HepG2 (cell line): ENCODE results near the gene NCBP3. TPM values are rescaled to one million over a fixed set of nuclear protein-coding genes. Genes with fewer than 3 reads are reported as not detected.

Experiments
- ATAC-seq: fragments of 200-7000 bp; cut with Tn5 transposase; 3 replicates; pipeline ENCODE4 v1.9.1; 2020; ENCODE audit warnings: mild to moderate bottlenecking, moderate library complexity
- BruUV-seq: library from RNA; stranded (reverse); fragments of 400-500 nt; replicated peaks from 2 replicates; lab custom pipeline; 2021; lab: Mats Ljungman, UMichigan
- CTCF ChIA-PET: fragments of 300-600 bp; formaldehyde crosslinking; extraction: SDS; loops from one replicate; lab custom pipeline; 2021; ENCODE audit warnings: low total read pairs, inconsistent platforms, low intra/inter-chr PET ratio; lab: Yijun Ruan, JAX
- POLR2A ChIA-PET: fragments of 350-600 bp; sonication (Branson Sonifier 250); formaldehyde crosslinking; loops from one replicate; lab custom pipeline; 2020; ENCODE audit warnings: antibody characterized with exemption, inconsistent platforms; lab: Yijun Ruan, JAX
- DNase-seq: peaks from one replicate; pipeline ENCODE4 v3.0.0-alpha.2; 2015; ENCODE audit warnings: low spot score
- FAIRE-seq: peaks from 3 replicates; lab custom pipeline; 2011; peaks lifted over from hg19 to GRCh38; lab: Jason Lieb, UNC
- H2AFZ ChIP-seq: one replicate; pipeline ENCODE4 v1.6.1; 2011; ENCODE audit warnings: low read length, inconsistent platforms
- H3K27ac ChIP-seq: fragments of 300-600 bp; 3 replicates; pipeline ENCODE4 v1.8.0; 2011; ENCODE audit warnings: mixed run types, mild to moderate bottlenecking, mixed read lengths, low read length, inconsistent platforms; ENCODE audit not compliant: insufficient read depth; ENCODE audit errors: extremely low read length
- H3K27me3 ChIP-seq, 2 experiments: fragments of 200-600 bp in 1 of 2; 2 replicates in 1 of 2; 3 replicates in 1 of 2; pipeline versions ENCODE4 v1.6.0 to v1.8.0; 2011; ENCODE audit warnings: low read length in 2 of 2, mild to moderate bottlenecking in 2 of 2, moderate library complexity in 2 of 2, inconsistent platforms in 1 of 2; ENCODE audit not compliant: insufficient read depth in 2 of 2, control insufficient read depth in 1 of 2
- H3K36me3 ChIP-seq, 2 experiments: fragments of 200-600 bp in 1 of 2; replicated peaks in 1 of 2; 2 replicates in 1 of 2; 3 replicates in 1 of 2; pipeline versions ENCODE4 v1.5.1 to v1.8.0; 2011; ENCODE audit warnings: low read length in 2 of 2, inconsistent platforms in 1 of 2; ENCODE audit not compliant: insufficient read depth in 2 of 2, control insufficient read depth in 1 of 2
- H3K4me1 ChIP-seq: 2 replicates; pipeline ENCODE4 v1.5.1; 2012; ENCODE audit warnings: low read length, inconsistent platforms; ENCODE audit not compliant: insufficient read depth
- H3K4me2 ChIP-seq: 2 replicates; pipeline ENCODE4 v1.6.0; 2011; ENCODE audit warnings: low read depth, low read length, inconsistent platforms
- H3K4me3 ChIP-seq, 3 experiments: fragments of 200-600 bp in 1 of 3; sonication (generic), shearing (Covaris generic) in 1 of 3; replicated peaks in 1 of 3; 2 replicates each; pipeline ENCODE4 v1.5.1; 2011 to 2016; ENCODE audit warnings: low read length in 3 of 3, inconsistent platforms in 2 of 3, low read depth in 2 of 3, mild to moderate bottlenecking in 2 of 3, control low read depth in 1 of 3, mixed read lengths in 1 of 3; ENCODE audit not compliant: insufficient read depth in 1 of 3
- H3K79me2 ChIP-seq: one replicate; pipeline ENCODE4 v1.6.1; 2011; ENCODE audit warnings: low read length, inconsistent platforms; ENCODE audit not compliant: insufficient read depth
- H3K9ac ChIP-seq: 2 replicates; pipeline ENCODE4 v1.6.0; 2011; ENCODE audit warnings: mild to moderate bottlenecking, low read depth, low read length, inconsistent platforms; ENCODE audit not compliant: insufficient read depth
- H3K9me3 ChIP-seq: 2 replicates; pipeline ENCODE4 v1.5.1; 2012; ENCODE audit warnings: mild to moderate bottlenecking, low read length
- H4K20me1 ChIP-seq: 2 replicates; pipeline ENCODE4 v1.6.0; 2011; ENCODE audit warnings: inconsistent platforms, mild to moderate bottlenecking, low read length, moderate library complexity; ENCODE audit not compliant: insufficient read depth
- KLF16 ChIP-seq, 2 experiments: sonication (generic) in 1 of 2; formaldehyde crosslinking in 1 of 2; IDR thresholded peaks; 2 replicates each; pipeline versions ENCODE4 v1.6.1 to v1.8.0; 2016 to 2023; ENCODE audit warnings: missing genetic modification reagents in 2 of 2, missing compliant biosample characterization in 1 of 2
- PLRG1 ChIP-seq: fragments of 450-650 bp; conservative IDR thresholded peaks from 2 replicates; pipeline ENCODE4 v1.6.1; 2016
- ZNF24 ChIP-seq: fragments of 450-650 bp; IDR thresholded peaks from 2 replicates; pipeline ENCODE4 v1.6.1; 2017; ENCODE audit warnings: antibody characterized with exemption, mild to moderate bottlenecking
- WGBS: methylation state at CpG from one replicate; pipeline ENCODE4 v1.1.6; 2017; ENCODE audit warnings: low lambda C conversion rate; 5-methylcytosine and 5-hydroxymethylcytosine counted together
- in situ Hi-C: cut with HindIII; loops from 2 replicates; pipeline ENCODE4 v1.10.0; 2017; ENCODE audit warnings: low pct_unique_long_range_greater_than_20kb; ENCODE audit not compliant: extremely low pct_ligation_motif_present
- intact Hi-C: fragments of 100-400 bp; cut with micrococcal nuclease; formaldehyde crosslinking; loops from one replicate; pipeline ENCODE4 v1.10.0; 2022; ENCODE audit not compliant: unreplicated experiment
- polyA plus RNA-seq, 8 experiments: library from polyadenylated mRNA; depleted of rRNA in 3 of 8; stranded (reverse) in 7 of 8; unstranded in 1 of 8; fragments of >200 nt; fragmentation: Illumina TruSeq in 4 of 8; extraction: Trizol in 4 of 8; gene quantifications; 2 replicates each; pipeline versions ENCODE4 v1.2.1 to v1.2.3, GENCODE V29; 2011 to 2016; ENCODE audit warnings: low read depth in 4 of 8, missing spikeins in 1 of 8, mixed read lengths in 1 of 8; ENCODE audit not compliant: insufficient read depth in 1 of 8
- total RNA-seq, 5 experiments: library from RNA; depleted of rRNA; stranded (reverse); fragments of >200 nt; fragmentation: Illumina TruSeq; extraction: Trizol; gene quantifications; 2 replicates each; pipeline ENCODE4 v1.2.3, GENCODE V29; 2016; ENCODE audit warnings: low read depth in 1 of 5
- TF ChIP-seq, protein P1 (sequence below): sonication (generic); formaldehyde crosslinking; IDR thresholded peaks from 2 replicates; pipeline ENCODE4 v1.4.0; 2020; ENCODE audit warnings: missing genetic modification reagents

NCBP3 gene
- total and polyA plus RNA-seq, 2 of the 13 experiments (the other 11 are each of a cell fraction or from before 2014, with no cell fraction given): 19.5 to 24.8 TPM

DNA sequence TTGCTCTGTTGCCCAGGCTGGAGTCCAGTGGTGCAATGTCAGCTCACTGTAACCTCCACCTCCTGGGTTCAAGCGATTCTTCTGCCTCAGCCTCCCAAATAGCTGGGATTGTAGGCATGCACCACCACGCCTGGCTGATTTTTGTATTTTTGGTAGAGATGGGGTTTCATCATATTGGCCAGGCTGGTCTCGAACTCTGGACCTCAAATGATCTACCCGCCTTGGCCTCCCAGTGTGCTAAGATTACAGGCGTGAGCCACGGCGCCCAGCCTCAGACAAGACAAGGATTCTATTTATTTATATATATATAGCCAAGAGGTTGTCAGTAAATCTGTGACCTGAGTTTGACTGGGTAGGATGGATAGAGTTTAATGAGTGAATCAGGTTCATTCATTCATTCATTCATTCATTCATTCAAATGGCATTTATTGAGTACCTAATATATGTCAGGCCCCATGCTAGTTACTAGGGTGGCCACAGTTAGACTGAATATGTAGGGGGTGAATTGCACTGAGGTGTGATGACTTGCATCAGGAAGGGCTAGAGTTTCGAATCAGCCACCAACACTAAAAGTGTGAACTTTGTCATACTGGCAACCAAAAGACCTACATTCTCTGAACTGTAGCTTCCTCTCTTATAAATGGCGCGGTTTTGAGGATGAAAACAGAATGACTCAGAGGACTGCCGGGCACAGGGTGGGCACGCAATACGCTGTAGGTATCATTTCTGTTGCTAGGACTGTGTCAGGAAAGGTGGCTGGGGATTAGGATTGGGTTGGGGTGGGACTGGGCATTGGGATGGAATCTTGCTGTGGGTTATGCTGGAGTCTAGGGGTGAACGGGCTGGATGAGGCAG, 82.9 kb downstream of the NCBP3 start:
- CTCF ChIA-PET: no interaction called here
- intact Hi-C loops (no loop called here), in situ Hi-C loops (no loop called here)
- FAIRE-seq: no peak
- no peak for ATAC-seq
- Histone ChIP-seq H3K9ac (no peak overlapping the region), H3K4me3 (no peak overlapping the region), H3K4me1 (peaks cover 49% of the 10 kb centered on the region), H3K4me2 (no peak overlapping the region), H3K27ac (no peak overlapping the region), H4K20me1 (no peaks in the 10 kb centered on the region), H3K9me3 (peaks cover 5% of the 10 kb centered on the region; the same call in 1 of the 2 replicates), H3K36me3 (no peaks in the 10 kb centered on the region), H3K27me3 (no peaks in the 10 kb centered on the region), H3K79me2 (no peaks in the 10 kb centered on the region), H2AFZ (no peak overlapping the region)
- 87% methylated on average over 14 of the region's 14 CpGs for WGBS
- POLR2A ChIA-PET: no interaction called here
- no TSS peak for BruUV-seq
- TF ChIP-seq, protein P1, sequence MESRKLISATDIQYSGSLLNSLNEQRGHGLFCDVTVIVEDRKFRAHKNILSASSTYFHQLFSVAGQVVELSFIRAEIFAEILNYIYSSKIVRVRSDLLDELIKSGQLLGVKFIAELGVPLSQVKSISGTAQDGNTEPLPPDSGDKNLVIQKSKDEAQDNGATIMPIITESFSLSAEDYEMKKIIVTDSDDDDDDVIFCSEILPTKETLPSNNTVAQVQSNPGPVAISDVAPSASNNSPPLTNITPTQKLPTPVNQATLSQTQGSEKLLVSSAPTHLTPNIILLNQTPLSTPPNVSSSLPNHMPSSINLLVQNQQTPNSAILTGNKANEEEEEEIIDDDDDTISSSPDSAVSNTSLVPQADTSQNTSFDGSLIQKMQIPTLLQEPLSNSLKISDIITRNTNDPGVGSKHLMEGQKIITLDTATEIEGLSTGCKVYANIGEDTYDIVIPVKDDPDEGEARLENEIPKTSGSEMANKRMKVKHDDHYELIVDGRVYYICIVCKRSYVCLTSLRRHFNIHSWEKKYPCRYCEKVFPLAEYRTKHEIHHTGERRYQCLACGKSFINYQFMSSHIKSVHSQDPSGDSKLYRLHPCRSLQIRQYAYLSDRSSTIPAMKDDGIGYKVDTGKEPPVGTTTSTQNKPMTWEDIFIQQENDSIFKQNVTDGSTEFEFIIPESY (CRISPR knock-in tag): no peak
- TF ChIP-seq ZNF24: peak; percentile 86
- DNase-seq: no peak

DNA sequence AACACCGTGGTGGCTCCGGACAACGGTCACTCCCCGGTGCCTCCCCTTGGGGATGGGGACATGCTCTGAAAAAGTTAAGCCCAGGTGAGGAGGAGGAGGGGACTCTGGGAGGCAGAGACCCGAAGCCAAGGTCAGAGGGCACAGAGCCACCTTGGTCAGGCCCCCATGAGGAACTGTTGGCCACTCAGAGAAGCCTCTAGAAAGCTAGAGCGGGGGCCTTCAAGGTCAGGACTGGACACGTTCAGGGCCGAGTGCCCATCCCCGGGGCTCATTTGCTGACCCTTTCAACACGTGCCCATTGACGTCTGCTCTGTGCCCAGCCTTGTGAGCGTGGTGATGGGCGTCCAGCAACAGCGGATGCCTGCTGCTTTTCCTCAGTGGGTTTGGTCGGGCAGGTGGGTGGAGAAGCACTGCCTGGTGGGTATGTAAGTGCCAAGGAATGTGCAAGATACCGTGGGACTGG, 84.1 kb downstream of the NCBP3 start:
- Histone ChIP-seq H3K9ac (no peak overlapping the region), H2AFZ (no peak overlapping the region), H3K4me1 (peaks cover 49% of the 10 kb centered on the region), H3K9me3 (peaks cover 5% of the 10 kb centered on the region; the same call in 1 of the 2 replicates), H3K79me2 (no peaks in the 10 kb centered on the region), H3K4me3 (no peak overlapping the region), H3K27ac (no peak overlapping the region), H3K27me3 (no peaks in the 10 kb centered on the region), H3K4me2 (no peak overlapping the region; the same call in 1 of the 2 replicates), H4K20me1 (no peaks in the 10 kb centered on the region), H3K36me3 (no peaks in the 10 kb centered on the region)
- in situ Hi-C loops (no loop called here), intact Hi-C loops (no loop called here)
- TF ChIP-seq PLRG1 (no peak), KLF16 (CRISPR knock-in tag; IDR thresholded peaks at IDR 0.05) (no peak)
- CTCF ChIA-PET: no interaction called here
- DNase-seq (no peak), ATAC-seq (no peak), FAIRE-seq (no peak)
- POLR2A ChIA-PET: interaction anchor here (1.0 kb wide), 1 partner anchor 43 kb away, joined by 3 read pairs; no protein-coding TSS in a partner anchor
- no TSS peak for BruUV-seq
- WGBS: 43% methylated on average over 6 of the region's 16 CpGs
